GM21447 (cell line): ENCODE data around the gene ANP32E.
A peak's percentile ranks its signal among the peaks of the same experiment; 100 is the strongest.

Experiments
- ATAC-seq: cut with Tn5 transposase; IDR thresholded peaks from one replicate; pipeline ENCODE4 v1.9.1; 2021; ENCODE audit not compliant: unreplicated experiment

ANP32E gene

GRCh38 chr1:150235852-150236613 lies at the start of gene ANP32E:
Gene ANP32E, minus strand, starts transcription at chr1:150236112. Its CDS starts 326 bp downstream, at chr1:150235786.
- ATAC-seq: peak; percentile 71

GRCh38 chr1:150283260-150283659 lies 47.3 kb upstream of the ANP32E start:
- ATAC-seq: no peak

GRCh38 chr1:150282558-150282958 lies 46.6 kb upstream of the ANP32E start:
- no peak for ATAC-seq

GRCh38 chr1:150281758-150282557 lies 46.0 kb upstream of the ANP32E start, which contains the start of gene CIART:
Gene CIART, plus strand, starts transcription at chr1:150282554. Its CDS starts 714 bp downstream, at chr1:150283268.
- ATAC-seq: no peak

DNA sequence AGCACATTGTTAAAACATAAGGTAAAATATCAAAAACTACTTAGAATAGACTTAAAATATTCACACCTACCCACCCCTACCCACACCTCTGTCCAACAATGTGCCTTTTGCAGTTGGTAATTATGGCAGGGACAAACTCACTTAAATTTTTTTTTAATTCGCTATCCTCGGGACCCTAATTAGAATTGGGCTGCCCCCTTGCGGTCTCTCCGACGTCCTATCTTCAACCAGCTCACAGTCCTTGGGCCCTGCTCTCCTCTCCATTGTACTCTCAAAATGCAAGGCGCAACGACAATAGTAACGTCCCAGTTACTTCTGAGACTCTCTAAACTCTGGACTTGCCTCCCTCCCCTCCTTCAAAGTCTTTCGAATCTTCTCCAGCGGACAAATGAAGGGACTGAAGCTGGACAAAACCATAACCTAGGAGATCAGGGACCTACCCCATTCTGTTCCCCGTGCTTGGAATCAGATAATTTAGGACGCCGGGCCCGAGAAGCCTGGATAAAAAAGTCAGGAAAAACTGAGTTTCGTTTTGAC lies 45.4 kb upstream of the ANP32E start:
- ATAC-seq: no peak

DNA sequence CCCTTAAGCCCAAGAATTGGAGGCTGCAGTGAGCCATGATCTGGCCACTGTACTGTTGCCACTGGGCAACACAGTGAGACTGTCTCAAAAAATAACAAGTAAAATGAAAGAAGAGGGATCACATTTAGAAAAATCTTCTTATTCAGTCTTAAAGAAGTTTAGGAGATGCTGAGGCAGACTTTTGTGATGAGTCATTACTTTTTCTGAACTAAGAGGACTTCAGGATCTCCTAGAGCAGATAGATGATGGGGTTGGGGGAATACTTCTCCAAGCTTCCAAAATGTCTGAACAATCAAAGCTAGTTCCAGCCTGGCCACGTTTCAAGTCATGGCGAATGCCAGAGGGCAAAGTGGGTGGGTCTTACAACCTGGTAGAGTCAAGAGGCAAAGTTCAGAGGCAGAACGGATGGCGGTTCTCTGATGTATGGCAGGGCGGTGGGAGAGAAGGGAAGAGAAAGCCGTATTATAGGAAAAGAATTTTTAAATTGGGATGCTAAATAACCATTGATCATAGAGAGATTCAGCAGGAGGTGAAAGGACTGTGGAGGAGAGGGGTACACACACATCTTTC lies 44.3 kb upstream of the ANP32E start:
- no peak for ATAC-seq

DNA sequence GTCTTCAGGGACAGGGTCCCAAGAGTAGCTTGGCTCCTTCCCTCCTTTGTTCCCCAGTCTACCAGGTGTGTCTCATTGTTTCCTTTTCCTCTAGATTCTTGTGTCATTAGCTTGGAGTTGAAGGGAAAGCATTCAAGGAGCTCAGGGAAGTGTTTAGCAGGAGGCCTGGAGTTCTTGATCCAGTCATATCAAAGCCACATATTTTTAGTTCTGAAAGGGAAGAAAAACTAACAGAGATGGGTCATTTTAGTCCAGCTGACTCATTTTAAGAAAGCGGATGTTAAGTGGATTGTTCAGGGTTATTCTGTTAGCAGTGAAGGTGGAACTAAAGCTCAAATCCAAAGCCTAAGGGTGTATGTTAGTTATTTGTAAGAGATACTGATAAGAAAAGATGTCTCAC lies 37.4 kb upstream of the ANP32E start:
- ATAC-seq: no peak

DNA sequence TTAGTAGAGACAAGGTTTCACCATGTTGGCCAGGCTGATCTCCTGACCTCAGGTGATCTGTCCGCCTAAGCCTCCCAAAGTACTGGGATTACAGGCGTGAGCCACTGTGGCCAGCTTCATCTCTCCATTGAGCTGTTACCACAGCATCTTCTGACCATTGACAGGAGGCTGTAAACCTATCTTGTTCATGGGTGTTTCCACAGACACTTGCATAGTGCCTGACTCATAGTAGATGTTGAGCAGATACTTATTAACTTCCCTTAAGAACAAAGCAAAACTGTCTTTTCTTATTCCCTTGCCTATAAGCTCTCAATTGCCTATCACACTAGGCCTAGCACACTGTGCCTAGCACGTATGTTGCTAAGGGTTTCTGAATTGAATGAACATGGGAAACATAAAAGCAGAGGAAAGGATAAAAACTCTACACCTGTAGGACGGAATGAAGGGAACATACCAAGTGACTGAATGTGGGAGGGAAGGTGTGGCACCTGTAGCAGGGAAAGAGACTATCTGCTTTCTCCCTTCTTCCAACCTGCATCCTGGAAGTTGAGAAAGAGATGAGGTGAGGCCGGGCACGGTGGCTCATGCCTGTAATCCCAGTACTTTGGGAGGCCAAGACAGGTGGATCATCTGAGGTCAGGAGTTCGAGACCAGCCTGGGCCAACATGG lies 35.5 kb upstream of the ANP32E start:
- no peak for ATAC-seq

- ATAC-seq: no peak
Measured at GRCh38 chr1:150269451-150269850, 33.5 kb upstream of the ANP32E start.

- peak; percentile 88 for ATAC-seq
Measured at GRCh38 chr1:150268705-150269403, 32.9 kb upstream of the ANP32E start, which contains the start of gene APH1A. Gene APH1A, minus strand, starts transcription at chr1:150269016. Its CDS starts 206 bp downstream, at chr1:150268810.

DNA sequence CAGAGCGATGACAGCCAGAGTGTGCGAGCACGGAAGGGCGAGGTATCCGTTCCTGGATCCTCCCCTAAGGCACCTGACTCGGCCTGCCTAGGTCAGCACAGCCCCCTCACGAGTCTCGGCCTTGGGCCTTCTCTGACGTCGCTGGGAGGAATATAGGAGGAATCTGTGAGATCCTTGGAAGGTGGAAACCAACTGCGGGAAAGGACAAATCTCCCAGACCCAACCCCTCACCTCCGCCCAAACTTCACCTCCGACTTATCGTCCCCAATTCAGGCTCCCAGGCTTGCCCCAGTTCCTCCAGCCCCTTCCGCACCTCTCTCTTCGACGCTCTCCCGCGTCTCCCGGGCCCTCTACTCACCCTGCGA lies 32.4 kb upstream of the ANP32E start:
- peak; percentile 11 for ATAC-seq

DNA sequence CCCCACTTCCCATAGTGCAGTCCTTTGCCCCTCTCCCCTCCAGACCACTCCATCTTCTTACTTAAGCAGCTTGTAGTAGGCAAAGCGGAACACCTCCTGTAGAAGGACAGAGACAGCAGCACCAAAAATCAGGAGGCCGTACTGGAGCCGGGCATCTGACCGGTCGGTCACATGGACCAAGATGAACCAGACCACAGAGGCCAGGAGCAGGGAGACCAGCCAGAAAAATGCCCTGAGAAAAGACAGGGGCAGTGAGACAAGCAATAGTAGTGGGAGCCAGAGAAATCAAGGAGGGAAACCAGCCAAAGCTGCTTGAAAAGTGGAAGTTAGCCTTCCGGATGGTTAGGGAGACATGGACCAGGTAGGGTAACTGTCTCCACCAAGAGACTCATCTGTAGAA lies 32.0 kb upstream of the ANP32E start:
- no peak for ATAC-seq

DNA sequence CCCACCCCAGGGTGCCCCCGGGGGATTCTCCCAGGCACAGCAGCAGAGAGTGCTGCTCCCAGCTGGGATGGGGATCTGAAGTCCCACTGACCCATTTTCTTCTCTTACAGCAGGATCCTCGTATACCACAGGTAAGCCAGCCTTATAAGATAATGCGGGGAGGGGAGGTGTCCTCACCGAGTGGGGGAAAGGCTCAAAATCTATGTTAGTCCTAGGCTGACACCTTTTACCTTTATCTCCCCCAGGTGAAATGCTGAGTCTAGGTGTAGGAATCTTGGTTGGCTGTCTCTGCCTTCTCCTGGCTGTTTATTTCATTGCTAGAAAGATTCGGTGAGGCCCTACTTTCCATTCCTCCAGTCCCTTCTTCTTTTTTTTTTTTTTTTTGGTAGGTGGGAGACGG lies 27.6 kb upstream of the ANP32E start:
- no peak for ATAC-seq

DNA sequence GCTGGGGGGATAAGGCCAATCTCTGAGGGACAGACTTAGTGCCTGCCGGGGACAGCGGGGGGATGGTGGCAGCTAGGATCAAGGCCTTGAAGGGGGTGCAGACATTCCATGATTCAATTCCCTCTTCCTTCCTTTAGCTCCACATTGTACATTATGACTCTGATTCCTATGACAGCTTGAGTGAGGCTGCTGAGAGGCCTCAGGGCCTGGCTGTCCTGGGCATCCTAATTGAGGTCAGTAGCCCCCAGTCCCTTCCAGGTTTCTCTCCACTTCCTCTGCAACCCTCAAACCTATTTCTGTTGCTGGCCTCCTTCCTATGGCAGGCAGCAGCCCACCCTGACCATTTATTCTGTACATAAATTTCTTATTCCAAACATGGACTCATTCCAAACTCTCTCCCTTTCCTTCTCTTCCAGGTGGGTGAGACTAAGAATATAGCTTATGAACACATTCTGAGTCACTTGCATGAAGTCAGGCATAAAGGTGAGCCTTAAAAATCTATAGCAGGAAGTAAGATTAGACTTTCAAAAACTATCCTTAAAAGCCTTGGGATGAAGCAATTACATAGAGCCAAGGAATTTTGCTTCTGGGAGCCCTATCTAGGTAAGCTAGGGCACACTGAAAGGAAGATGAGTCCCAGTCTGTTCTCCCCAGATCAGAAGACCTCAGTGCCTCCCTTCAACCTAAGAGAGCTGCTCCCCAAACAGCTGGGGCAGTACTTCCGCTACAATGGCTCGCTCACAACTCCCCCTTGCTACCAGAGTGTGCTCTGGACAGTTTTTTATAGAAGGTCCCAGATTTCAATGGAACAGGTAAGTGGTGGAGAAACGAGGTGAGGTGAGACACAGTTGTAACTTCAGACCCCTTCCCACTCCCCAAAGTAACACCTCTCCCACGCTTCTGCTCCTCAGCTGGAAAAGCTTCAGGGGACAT lies 26.7 kb upstream of the ANP32E start:
- ATAC-seq: no peak

DNA sequence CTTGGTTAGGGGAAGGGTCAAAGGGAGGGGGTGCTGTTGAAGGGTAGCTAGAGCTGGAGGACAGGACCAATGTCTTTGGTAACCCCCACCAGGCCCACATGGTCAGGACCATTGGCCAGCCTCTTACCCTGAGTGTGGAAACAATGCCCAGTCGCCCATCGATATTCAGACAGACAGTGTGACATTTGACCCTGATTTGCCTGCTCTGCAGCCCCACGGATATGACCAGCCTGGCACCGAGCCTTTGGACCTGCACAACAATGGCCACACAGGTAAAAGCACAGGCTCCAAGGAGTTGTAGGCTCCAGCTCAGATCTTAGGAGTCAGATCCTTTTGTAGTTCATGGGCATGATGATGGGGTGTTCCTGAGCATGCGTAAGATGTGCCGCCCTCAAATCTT lies 25.5 kb upstream of the ANP32E start:
- ATAC-seq: no peak

- no peak for ATAC-seq
Measured at GRCh38 chr1:150259758-150260669, 24.1 kb upstream of the ANP32E start.

DNA sequence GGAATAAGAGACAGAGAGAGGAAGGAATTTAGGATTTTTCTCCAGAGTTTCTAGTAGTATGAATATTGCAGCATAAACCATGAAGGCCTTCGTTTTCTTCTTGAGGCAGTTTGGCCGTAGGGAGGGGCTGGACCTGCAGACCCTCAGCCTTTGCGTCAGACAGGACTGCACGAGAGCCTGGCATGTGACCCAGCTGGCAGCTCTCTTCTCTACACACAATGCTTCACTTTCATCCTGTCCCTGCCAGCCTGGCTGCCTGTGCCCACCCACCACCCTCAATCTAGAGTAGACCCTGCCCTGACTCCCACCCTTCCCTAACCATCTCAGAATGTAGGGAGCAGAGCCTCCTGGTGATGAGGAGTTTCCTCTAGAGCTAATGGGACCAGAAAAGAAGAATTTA lies 23.3 kb upstream of the ANP32E start:
- ATAC-seq: no peak
